GM21619 (cell line): ENCODE data around the gene PAXX.

Source experiments
- ATAC-seq: cut with Tn5 transposase; IDR thresholded peaks from one replicate; pipeline ENCODE4 v1.9.1; 2021; ENCODE audit not compliant: unreplicated experiment

The PAXX gene

DNA sequence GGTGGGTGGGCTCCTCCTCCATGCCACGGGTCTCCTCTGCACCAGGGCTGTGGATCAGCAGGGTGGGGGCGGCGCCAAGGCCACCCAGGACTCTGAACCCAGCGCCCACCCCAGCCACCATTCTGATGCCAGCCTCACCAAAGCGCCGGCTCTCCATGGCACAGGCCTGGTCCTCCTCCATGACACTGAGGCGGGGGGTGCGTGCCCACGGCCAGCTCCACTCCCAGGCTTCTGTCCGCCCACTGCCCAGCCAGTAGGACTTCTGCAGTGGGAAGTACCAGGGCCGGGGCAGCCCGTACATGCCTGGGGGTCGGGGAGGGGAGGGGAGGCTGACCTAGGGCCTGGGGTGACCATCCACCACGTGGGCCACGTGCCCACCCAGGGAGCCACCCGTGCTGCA lies 24.2 kb downstream of the PAXX start:
- no peak for ATAC-seq

DNA sequence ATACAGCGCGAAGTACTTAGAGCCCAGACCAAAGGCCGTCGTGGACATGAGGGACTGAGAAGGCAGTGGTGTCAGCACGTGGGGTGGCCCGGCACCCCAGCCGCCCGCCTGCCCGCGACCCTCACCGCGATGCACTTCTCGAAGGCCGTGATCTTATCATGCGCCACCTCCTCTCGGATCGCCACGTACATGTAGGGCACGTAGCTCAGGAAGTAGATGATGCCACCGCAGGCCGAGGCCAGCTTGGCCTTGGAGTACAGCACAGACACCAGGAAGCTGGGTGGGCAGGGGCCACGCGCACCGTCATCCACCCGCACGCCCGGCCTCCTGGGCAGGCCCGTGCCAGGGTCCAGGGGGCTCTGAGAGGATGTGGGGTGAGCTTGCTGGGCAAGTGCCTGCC lies 24.8 kb downstream of the PAXX start:
- no peak for ATAC-seq

DNA sequence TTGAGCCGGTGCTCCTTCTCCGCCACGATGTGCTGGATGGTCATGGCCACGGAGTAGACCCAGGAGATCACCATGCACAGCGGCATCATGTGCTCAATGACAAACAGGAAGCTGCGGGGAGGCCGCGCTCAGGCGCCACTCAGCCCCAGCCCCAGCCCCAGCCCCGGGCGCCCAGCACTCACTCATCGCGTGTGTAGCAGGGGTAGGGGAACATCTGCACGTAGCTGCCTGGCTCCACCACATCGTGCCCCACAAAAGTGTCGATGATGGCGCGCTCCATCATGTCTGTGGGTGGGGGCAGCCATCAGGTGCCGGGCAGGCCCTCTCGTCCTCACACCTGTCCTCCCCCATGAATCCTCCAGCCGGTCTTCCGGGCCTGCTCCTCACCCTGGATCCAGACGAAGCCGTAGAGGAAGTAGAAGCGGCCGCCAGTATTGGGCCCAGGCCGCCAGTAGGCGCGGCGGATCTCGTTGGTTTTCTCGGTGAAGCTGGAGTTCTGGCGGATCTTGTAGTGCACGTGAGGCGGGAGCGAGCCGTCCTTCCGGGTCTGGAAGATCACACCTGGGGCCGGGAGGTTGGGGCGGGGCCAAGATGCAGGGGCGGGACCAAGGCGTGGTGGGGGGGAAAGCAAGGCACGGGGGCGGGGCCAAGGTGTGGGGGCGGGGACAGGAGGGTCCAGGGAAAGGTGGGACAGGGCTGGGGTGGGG lies 25.7 kb downstream of the PAXX start:
- no peak for ATAC-seq

DNA sequence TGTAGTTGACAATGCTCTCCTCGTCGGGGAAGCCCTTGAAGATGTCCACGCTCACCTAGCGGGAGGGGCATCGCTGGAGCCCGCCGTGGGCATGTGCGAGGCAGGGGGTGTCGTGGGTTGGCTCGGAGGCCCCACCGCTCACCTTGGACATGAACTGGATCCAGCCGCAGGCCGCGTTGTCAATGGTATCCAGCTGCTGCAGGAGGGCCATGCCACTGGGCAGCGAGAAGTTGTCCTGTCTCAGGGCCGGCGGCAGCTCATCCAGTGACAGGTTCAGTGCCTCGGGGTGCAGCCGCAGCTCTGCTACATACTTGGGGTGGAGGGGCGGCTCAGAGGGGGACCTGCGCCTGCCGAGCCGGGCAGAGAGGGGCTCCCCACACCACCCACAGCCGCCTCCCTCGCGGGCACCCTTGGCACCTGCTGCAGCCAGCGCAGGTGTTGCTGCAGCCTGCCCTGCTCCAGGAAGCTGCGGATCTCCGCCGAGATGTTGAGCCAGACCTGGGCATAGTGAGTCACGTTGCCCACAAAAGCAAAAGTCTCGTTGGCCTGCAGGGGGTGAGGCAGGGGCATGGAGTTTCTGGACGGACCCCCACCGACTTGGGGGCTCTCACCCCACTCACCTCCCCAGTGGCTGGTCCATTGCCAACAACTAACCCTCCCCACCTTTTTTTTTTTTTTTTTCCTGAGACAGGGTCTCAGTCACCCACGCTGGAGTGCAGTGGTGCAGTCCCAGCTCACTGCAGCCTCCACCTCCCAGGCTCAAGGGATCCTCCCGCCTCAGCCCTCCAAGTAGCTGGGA lies 26.7 kb downstream of the PAXX start:
- no peak for ATAC-seq

DNA sequence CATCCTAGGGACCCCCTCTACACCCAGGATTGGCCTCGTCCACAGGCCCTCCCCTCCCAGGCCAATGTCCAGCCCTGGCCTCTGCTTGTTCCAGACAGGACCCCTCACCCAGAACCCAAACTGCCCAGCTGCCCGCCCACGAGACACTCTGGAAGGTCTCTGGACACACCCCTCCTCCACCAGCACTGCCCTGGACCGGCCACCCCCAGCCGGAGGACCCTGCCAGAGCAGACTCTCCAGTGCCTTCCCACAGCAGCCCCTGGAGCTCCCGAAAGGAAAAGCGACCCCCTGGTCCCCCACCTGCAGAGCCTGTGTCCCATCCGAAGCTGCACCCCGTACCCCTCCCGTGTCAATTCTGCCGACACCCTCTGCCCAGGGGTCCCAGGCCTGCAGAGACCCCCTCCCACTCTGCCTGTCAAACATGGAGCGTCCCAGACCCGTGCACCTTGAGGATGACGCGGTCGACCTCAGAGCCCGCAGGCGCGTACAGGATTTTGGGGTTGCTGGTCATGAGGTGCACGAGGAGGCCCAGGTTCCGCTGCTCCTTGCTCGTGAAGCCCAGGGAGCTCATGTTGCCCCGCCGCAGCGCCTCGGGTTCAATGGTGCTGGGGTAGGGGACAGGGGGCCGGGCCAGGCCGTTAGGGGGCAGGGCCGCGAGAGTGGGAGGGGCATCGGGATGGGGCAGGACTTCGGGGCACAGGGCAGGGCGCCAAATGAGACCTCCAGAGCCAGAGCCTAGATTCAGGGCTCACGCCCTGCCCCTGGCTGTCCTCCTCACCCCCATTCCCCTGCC lies 27.9 kb downstream of the PAXX start:
- ATAC-seq, result no peak

DNA sequence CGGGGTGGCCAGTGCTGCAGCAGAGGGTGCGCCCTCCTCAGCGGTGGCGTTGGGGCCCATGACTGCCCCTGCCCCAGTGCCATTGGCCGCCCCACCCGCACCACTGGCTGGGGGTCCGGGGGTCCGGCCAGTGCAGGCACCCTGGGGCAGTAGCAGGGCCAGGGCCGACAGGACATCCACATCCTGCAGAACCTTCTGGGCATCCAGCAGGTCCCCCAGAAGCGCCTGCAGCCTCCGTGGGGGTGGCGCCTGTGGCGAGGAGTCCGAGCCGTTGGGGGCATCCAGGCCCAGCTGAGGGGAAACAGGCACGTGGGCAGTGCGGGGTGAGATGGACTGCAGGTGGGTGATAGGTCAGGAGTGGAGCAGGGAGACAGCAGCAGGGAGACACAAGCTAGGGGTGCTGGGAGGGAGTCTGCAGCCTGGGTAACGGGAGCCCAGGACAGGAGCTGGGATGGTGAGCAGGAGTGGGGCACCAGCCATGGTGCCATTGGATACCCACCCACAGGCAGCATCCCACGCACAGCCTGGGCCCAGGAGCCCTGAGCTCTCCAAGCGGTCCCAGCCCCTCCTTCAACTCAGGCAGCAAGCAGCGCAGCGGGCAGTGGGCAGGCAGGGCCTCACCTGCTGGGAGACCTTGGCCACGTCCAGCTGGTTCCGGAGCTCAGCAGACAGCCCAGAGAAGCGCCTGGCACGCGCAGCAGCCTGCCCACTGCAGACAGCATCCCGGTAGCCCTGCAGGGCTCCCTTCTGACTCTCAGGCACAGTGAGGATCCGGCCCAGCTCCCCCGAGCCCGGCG lies 28.7 kb downstream of the PAXX start:
- ATAC-seq, result no peak

DNA sequence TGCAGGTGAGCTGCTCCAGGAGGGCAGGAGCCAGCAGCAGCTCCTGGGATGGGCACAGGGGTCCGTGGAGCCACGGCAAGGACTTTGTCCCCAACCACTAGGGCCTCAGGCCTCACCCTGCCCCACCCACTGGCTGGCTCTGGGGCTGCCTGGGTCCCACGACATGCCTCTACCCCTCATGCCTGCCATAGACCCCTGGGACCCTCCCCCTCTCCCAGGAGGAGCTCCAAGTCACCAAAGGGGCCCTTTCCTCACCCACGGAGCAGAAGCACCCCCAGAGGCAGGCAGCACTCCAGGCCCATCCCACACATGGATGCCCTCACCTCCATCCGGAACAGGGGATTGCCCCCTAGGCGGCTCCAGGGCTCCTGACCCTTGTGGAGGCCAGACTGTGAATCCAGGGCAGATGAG lies 29.4 kb downstream of the PAXX start:
- ATAC-seq, result no peak

DNA sequence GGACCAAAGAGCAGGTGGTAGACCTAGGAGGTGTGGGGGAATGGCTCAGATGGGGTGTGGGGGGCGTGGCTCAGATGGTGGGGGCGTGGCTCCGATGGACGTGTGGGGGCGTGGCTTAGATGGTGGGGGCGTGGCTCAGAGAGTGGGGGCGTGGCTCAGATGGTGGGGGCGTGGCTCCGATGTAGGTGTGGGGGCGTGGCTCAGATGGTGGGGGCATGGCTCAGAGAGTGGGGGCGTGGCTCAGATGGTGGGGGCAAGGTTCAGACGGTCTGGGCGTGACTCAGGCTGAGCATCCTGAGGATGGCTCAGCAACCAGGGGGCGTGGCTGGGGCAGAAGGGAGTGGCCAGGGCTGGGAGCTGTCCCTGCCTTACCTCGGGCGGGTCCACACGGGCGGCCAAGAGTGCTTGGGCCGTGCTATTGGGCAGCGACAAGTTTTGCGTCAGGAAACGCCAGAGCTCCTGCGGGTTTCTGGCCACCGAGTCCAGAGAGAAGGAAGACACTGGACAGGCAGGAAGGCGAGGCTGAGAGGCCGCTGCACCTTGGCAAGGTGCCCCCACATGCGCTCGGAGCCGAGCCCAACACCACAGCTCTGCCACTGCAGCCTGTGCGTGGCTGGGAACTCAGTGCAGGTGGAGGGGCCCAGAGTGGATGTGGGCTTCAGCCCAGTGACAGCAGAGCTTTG lies 29.9 kb downstream of the PAXX start:
- ATAC-seq, result no peak

DNA sequence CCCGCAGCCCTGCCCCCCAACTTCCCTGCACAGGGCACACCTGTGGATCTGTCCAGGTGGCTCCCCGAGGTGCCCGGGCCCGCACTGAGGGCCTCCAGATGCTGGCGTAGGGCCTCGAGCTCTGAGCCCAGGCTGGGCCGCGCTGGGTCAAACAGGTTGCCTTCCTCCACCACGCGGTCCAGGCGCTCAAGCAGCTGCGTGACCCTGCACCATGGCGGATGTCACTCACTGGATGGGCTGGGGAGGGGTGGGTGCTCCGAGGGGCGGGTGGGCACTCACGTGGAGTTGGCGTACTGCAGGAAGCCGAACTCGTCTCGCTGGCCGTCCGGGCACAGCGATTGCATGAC lies 30.4 kb downstream of the PAXX start:
- ATAC-seq, result no peak

DNA sequence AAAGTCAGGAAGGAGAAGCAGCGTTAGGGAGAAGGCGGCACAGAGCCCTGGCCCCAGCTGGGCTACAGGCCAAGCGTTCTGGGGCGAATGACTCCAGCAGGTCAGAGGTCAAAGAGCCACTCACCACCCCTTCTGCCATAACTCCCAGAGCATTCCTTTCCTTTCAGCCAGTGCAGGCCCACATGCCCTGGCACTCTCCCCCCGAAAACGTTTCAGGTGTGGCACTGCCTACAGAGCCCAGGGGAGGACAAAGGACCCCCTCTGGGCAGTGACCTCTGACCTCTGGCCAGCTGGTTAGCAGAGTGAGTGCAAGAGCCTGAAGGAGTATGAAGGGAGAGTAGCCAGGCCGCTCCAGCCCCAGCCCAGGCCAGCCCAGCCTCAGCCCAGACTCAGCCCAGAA lies 30.9 kb downstream of the PAXX start:
- no peak for ATAC-seq

DNA sequence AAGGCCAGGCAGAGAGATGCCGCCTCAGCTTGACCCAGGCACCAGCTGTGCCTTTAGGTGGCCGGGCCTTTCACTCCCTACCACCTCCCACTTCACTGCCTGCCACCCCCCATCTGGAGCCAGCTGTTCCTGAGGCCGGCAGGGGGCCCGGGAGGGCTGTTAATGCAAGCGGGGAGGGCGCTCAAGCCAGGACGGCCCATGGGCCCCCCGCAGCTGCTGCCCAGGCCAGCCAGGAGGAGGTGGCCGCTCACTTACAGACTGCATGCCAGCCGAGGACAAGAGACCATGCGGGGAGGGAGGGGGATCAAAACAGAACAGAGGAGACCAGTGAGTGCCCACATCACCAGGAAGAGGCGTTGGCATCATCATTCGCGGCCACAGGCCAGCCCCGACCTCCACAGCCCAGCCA lies 31.4 kb downstream of the PAXX start:
- no peak for ATAC-seq

DNA sequence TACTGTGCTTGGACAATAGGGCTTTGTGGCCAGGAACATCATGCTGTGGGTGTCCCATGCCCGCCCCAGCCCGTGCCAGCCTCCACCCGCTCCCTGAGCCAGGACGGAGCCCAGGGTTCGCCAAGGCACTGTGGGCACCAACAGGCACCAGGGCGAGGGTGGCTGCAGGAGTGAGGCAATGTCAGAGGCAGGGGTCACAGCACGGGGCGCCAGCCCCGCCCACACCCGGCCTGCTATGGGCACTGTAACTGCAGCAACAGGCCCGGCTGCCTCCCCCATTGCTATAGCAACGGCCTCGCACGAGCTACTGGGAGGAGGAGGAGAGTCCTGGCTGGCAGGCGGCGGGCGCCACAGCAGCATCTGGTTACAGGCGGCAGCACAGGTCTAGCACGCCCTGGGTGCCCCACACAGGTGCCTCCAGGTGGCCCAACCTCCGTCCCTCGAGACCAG lies 33.3 kb downstream of the PAXX start:
- ATAC-seq, result no peak

DNA sequence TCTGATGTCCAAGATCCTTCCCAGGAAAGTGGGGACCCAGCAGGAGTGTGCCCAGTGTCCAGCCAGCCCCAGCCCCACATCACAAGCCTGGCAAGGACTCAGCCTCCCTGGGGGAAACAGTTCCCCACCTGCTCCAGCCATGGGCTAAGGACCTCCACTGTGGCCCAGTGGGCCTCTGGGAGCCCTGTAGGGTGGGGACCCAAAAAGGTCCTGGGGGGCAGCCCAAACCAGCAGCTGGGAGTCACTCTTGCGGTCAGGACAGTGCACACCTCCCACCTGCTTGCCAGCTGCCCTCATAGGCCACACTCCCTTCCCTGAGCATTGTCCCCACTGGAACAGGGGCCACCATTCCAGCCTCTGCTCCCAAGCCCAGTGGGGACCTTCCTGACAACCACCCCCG lies 34.2 kb downstream of the PAXX start:
- no peak for ATAC-seq

DNA sequence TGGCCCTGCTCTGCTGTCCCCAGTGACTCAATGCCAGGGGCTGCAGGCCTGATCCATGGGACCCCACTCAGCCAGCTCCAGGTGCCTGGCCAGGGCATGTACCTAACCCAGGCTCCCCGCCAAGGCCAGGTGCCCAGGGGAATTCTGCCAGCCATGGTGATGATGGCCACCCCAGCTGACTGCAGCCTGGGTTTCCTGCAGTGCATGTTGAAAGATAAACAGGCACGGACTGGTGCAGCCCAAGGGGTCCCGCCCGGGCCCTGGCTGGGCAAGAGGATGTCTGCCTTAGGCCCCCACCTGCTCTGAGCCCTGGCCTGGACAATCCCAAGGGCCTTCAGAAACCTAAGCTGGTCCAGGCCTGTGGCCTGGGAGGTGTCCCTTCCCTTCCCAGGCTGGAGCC lies 34.6 kb downstream of the PAXX start:
- ATAC-seq, result no peak

DNA sequence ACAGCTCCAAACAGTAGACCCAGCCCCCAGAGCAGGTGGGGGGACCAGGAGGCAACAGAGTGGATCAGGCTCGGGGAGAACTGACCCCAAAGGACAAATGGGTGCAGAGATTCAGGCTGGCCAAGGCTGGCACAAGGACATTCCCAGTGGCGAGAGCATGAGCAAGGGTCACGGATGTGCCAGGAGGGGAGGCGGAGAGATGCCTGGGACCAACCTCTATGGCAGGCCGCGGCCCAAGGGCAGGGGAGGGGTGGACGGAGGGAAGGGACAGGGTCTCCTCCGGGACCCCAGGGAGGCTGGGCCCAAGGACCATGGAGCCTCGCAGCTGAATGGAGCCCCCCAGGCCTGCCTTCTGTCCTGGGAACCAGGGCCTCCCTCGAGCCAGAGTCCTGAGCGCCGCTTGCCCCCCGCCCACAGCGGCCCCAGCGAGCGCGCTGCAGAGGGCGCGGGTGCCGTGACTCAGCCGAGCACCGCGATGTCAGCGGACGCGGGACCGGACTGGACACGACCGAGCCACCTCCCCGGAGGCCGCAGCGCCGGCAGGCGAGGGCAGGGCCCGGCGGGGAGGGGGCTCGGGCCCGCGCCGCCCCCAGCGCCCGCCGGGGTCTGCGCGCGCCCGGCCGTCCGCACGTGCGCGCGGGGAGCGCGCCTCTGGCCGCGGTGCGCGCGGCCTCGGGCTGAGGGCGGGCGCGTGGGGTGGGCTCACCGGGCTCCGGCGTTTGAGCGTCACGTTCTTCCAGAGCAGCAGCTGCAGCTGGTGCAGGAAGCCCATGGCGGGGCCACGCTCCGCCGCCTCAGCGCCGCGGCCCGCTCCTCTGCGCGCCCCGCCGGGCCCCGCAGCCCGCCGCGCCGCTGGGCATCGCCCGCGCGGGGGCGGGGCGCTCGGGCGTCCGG lies 35.4 kb downstream of the PAXX start, which contains the start of gene ABCA2:
Gene ABCA2 (minus strand): TSS at position 869 of the 894 bp plus-strand sequence. CDS start 97 bp downstream, at position 772.
- no peak for ATAC-seq

DNA sequence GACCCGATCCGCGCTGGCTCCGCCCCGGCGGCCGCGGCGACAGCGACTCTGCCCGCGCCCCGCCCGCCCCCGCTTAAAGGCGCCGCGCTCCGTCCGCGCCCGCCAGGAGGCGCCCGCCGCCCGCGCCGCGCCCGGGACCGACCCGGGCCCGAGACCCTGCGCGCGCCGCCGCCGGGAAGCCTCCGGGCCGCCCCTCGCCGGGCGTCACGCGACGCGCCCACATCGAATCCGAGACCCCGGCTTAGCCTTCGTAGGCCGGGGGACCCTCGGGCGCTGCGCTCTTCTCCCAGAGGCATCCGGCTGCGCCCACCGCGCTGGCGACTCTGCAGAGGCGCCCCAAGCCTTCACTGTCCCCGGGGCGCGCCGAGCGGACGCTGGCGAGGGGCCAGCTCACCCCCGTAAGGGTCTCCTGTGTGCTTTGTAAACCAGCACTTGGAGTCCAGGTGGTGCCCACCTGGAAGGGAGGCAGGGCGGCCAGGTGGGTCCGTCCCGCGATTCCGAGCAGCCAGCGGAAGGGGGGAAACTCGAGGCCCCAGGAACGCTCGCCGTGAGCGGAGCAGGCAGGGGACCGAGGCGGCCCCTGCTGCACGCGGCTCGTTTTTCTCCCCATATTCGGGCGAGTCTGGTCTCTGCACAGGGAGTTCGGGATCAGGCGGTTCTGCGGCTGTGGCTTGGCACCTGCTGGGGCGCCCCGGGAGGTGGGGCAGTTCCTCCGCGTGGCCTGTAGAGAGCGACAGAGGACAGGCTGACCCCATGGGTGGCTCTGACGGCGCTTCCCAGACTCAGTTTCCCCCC lies 36.2 kb downstream of the PAXX start:
- peak; percentile 29 for ATAC-seq

DNA sequence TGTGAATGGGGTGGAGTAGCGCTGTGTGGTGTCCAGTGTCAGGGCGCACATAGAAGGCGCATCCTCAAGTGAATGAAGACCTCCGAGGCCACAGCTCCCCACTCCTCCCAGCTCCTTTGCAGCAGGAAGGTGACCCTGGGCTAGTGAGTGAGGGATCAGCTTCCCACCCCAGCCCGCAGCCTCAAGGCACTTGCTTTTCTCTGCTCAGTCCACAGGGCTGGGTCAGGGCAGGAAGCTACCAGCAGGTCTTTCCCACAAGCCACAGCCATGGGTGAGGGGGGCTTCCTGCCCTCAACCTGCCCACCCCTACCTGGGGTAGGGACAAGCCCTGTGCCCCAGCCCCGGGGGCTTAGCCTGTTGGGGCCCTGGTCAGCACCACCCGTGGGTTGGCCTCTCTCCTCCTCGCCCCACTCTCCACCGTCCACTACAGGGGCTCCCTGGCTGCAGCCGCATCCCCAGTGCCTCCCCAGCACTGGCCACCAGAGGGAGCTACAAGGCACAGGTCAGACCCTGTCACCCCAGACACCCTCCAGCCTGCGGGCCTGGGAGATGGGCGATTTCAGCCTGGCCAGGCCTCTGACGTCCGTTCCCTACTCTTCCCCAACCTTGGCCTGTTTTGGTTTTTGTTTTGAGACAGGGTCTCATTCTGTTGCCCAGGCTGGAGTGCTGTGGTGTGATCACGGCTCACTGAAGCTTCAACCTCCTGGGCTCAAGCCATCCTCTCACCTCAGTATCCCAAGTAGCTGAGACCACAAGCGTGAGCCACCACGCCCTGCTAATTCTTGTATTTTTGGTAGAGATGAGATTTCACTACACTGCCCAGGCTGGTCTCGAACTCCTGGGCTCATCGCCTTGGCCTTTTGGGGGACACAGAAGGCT lies 37.1 kb downstream of the PAXX start:
- ATAC-seq, result peak; percentile 43

DNA sequence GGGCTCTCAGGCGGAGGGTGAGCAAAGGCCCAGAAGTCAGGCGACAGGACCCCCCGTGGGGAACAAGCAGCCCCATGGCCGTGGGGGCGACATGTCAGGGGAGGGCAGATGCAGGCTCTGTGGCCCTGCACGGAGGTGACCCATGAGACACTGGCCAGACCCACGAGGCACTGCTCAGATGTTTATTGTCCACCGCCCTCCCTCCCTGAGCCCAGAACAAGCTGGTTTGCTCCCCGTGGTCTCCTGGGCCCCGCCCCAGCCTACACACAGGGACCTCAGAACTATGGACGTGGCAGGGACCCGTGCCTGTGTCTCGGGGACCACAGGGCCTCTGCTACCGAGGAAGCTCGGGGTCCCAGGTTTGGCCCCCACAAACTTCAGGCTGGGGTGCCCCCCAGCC lies 37.8 kb downstream of the PAXX start:
- ATAC-seq, result no peak
